Tongue (tissue), 2 donors: ENCODE results near the gene PTPRJ. TPM values are rescaled to one million over a fixed set of nuclear protein-coding genes. Genes with fewer than 3 reads are reported as not detected.

ENCODE experiments used
- DNase-seq: peaks from one replicate; pipeline ENCODE4 v3.0.0-alpha.2; 2015
- total RNA-seq: library from RNA; depleted of rRNA; stranded (reverse); fragments of >200 nt; gene quantifications from one replicate; pipeline ENCODE4 v1.2.3, GENCODE V29; 2014

PTPRJ gene
- total RNA-seq, 1 donor from 2014 or later = 8.9 TPM

- no peak for DNase-seq
Observed at GRCh38 chr11:47997063-47998053, 17.0 kb downstream of the PTPRJ start.

GRCh38 chr11:47998345-47998732 lies 18.0 kb downstream of the PTPRJ start:
- DNase-seq = no peak

DNA sequence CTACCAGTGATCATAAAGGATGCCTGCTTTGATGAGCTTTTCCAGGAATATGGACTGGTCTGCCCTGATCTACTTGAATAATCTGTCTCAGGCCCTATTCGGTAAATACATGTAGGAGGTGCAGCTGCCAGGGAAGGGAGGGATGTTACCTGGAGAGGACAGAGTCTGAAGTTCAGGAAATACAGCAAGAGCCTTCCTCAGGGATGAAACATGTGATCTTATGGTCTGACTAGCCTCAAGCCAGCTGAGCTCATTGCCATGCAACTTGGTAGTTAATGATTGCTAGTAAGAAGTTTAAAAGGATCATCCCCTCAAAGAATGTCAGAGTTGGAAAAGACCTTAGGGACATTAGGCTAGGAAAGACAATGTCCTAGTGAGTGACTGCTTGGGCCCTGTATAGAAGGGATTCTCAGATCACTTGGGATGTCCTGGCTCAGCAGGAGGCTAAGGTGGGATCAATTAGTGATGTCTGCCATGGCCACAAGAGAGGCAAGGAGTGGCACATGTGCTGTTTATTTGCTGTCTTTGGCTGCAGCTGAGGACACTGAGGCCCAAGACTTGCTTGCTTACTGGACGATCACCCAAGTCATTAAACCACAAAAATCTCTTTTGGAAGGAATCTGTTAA lies 18.5 kb downstream of the PTPRJ start:
- DNase-seq = no peak

- no peak for DNase-seq
Observed at GRCh38 chr11:48000432-48000831, 20.1 kb downstream of the PTPRJ start.

DNA sequence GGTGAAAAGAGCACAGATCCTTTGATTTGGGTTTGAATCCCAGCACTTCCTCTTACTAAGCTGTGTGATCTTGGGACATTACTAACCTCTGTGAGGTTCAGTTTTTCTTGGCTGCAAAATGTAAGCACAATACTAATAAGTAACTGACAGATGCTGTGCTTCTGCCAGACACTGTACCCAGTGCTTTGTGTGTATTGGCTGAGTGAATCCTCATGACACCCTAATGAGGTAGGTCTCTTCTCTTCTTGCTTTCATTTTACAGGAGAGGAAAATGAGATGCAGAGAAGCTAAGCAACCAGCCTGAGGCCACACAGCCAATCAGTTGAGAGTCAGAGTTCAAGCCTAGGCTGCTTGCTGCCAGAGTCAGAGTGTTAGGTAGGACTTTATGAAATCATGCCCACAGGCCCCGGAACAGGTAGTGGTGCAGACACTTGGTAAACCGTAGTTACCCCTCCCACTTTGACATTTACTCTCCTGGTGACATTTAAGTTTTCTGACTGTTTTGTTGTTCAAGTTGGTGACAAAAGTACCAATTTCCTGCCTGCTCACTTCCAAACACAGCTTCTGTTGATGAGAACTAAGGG lies 21.2 kb downstream of the PTPRJ start:
- no peak for DNase-seq

- DNase-seq = no peak
Observed at GRCh38 chr11:48002561-48002960, 22.2 kb downstream of the PTPRJ start.

GRCh38 chr11:48003926-48004325 lies 23.6 kb downstream of the PTPRJ start:
- no peak for DNase-seq

DNA sequence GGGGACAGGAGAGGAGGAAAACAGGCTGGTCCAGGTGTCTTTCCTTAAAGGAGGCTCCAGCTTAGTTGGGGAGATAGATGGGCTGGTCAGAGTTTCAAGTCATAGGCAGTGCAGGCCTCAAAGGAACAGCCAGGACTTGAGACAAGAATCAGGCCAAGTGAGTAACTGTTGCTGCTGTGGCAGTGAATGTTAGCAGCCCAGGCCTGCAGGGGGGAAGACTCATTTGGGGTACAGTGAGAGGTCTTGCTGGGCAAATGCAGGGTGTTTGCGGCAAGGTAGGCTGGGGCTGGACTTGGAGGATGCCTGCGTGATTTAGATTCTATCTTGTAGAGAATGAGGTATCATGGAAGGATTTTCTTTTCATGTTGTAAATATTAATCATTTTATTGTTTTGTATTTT lies 24.1 kb downstream of the PTPRJ start:
- no peak for DNase-seq

DNA sequence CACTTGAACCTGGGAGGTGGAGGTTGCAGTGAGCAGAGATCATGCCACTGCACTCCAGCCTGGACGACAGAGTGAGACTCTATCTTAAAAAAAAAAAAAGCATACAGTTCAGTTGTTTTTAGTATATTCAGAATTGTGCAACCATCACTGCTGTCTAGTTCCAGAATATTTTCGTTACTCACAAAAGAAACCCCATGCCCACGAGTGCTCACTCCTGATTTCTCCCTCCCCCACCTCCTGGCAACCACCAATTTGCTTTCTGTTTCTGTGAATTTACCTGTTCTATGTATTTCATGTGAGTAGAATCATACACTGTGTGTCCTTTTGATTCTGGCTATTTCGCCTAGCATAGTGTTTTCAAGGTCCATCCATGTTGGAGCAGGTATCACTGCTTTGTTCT lies 24.8 kb downstream of the PTPRJ start:
- DNase-seq = no peak

- no peak for DNase-seq
Observed at GRCh38 chr11:48005831-48006270, 25.5 kb downstream of the PTPRJ start.

DNA sequence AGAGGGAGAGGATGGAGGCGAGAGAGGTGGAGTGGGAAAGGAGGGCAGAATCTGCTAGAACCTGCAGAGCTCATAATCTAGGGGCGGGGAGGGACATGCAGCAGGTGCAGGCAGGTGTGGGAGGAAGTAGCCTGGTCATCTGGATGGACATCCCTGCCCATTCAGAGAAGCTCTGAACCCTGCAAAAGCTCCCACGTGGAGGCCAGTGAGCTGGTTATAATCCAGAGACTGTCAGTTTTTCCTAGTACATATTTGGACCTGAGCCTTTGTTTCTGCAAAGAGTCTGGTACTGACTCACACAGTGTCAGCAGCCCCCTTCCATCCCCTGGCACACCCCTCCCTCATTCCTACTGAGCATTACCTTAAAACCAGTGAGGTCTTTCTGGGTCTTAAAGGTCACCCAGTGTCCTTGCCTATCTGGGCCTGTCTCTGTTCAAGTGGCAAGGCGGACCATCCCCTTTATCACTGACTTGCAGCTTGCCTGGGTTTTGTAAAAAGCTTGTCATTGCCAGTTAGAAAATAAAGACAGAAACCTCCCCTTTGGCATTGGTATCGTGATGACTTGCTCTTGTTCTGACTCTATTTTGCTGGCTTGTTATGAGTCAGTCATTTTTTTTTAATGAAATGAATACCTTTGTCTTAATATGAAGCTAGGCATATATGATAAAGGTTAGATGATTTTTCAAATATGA lies 26.1 kb downstream of the PTPRJ start:
- DNase-seq = no peak

DNA sequence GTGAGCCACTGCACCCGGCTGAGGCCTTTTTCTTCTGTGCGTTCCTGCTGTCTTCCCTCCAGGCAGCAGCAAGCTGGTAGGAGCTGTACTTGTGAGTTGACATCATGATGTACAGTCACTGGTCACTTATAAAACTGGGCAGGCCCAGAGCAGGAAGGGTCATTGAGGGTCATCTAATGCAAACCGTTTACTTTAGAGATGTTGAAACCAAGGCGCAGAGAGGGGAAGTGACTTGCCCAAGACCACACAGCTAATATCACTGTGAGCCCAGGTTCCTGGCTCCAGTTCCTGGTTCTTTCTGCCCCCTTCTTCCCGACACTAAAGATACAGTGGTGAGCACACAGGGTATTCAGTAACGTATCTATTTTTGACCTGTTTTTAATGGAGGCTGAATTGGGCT lies 27.3 kb downstream of the PTPRJ start:
- no peak for DNase-seq

DNA sequence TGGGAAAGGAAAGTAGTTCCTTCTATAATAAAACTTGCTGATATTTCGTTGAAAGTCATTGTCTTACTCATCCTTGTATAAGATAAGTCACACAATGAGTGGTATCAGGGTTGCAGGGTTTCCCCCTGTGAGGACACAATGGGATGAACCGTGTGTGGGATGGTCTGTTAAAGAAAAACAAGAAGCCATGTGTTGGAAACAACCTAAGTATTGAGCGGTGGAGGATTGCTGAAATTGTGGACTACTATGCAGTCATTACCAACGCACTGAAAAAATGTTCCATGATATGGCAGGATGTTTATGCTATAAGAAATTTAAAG lies 28.6 kb downstream of the PTPRJ start:
- no peak for DNase-seq

GRCh38 chr11:48011102-48011797 lies 30.9 kb downstream of the PTPRJ start:
- no peak for DNase-seq

DNA sequence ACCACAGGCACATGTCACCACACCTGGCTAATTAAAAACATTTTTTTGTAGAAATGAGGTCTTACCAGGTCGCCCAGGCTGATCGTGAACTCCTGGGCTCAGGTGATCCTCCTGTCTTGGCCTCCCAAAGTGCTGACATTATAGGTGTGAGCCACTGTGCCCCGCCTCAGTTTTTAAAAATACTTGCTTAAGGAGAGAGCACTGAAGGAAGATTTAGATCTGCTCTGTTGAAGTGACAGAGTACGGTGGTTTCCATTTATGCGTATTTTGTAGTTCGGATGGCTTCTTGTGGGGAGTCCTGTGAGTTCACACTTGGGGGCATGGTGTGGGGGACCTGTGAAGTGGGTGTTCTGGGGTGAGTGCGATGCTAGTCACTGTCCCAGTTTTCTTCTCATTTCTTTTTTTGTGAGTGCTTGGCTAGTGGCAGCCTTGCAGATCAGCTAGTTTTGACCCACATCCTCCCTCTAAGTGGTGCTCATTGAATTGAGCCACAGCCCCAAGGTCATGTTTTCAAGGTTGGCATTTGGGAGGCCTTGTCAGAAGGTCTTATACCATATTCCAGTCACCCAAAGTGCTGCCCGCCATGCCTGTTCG lies 31.5 kb downstream of the PTPRJ start:
- DNase-seq = no peak

- no peak for DNase-seq
Observed at GRCh38 chr11:48013269-48013901, 33.0 kb downstream of the PTPRJ start.

- no peak for DNase-seq
Observed at GRCh38 chr11:48014917-48015316, 34.6 kb downstream of the PTPRJ start.

- DNase-seq = no peak
Observed at GRCh38 chr11:48017105-48017830, 36.9 kb downstream of the PTPRJ start.

GRCh38 chr11:48017831-48018527 lies 37.6 kb downstream of the PTPRJ start:
- DNase-seq = no peak
